HG03571 (cell line): ENCODE results near the gene KRT76.

ENCODE experiments used
- ATAC-seq: cut with Tn5 transposase; IDR thresholded peaks from one replicate; pipeline ENCODE4 v1.9.1; 2021; ENCODE audit not compliant: unreplicated experiment

Gene KRT76

DNA sequence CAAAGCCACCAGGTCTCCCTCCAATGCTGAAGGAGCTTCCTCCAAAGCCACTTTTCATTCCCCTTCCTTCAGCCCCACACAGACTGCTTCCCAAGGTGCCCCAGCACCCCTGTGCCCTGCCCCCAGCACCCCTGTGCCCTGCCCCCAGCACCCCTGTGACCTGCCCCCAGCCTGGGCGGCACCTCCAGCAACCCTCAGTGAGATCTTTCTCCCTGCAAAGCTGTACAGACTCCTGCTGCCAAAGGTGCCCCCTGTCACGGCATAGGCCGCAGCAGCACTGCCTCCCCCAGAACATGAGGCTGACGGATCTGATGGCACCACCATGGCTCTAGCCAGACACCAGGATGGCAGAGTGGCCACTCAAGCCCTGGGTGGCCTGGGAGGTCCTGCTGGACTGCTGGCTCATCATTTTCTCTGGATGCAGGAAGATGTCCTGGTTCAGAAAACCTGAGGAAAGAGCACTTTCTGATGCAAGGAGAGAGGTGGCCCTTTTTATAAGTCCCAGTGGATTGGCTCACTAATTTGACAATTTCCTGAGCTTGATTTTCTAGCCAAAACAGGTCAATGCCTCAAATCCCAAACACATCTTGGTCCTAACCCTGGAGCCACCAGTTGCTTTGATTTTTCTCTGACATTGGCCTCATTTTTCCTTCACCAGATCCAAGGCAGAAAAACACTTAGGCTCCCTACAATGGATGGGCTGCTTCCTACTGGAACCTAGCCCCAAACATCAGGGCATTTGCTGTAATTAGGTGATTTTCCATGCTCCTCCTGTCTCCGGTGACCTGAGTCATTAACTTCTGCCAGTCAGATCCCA, 41.1 kb downstream of the KRT76 start:
- ATAC-seq: no peak

DNA sequence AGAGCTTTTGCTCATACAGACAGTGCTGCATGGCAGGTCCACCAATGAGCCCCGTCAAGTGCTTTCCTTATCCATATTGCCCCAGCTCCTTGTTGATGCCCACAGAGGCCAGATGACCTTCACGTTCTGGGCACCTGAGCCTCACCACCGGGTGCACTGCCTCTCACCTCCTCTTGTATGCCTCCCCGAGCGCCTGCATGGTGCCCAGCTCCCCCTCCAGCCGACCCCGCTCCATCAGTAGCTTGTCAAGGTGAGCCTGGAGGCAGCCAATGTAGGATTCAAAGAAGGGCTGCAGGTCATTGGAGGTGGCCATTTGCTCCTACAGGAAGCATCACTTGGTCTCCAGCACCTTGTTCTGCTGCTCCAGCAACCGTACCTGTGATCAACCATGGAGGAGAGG, 42.0 kb downstream of the KRT76 start:
- no peak for ATAC-seq

DNA sequence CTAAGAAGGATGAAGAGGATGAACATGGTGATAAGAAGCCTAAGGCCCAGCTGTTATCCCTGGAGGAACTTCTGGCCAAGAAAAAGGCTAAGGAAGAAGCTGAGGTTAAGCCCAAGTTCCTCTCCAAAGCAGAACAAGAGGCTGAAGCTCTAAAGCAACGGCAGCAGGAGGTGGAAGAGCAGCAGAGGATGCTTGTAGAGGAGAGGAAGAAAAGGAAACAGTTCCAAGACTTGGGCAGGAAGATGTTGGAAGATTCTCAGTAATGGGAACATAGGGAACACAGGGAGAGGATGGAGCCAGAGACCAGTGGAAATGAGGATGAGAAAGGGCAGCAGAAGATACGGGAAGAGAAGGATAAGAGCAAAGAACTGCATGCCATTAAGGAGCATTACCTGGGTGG, 46.4 kb downstream of the KRT76 start:
- no peak for ATAC-seq

DNA sequence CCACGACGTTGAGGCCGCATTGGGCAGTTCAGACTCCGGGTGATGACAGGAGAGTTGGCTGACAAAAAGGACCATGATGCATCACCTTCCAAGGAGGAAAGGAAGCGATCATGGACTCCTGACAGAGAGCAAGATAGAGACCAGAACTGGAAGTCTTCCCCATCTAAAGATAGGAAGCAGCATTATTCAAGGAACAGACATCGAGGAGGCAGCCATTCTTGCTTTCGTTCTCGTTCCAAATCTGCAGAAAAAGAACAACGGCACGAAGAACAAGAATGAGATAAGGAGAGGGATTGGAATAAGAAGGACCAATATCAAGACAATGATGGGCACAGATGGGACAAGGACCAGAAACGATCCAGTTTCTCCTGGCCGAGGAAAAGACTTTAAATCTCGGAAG, 46.8 kb downstream of the KRT76 start:
- no peak for ATAC-seq

DNA sequence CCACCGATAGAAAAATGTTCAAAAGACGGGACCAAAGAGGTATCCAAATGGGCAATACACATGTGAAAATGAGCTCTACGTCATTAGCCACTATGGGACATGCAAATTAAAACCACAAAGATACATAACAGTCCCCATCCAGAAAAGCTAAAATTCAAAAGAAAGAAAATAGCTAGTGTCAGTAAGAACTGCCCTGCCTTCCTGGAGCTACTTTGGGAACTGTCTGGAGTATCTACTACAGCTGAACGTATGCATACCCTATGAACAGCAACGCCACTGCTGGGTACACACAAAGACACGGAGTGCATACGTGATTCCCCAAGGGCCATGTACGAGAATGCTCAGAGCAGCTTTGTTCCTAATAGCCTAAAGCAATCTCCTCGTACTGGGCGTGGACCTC, 48.0 kb downstream of the KRT76 start:
- ATAC-seq: no peak

DNA sequence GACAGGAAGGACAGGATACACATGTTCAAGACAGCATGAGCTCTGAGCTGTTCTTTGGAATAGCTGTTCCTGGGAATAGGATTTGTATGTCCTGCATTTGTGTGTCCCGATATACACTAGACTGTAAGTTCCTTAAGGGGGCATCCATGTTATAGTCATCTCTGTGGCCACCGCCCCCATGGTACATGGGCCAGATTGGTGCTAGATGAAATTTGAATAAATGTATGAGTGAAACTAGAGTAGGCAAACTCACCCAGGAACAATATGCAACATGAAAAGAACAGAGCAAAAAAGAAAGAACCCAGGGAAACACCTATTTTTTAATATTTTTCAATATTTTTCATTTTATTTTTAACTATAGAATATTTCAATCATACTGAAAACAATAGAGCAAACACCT, 48.8 kb downstream of the KRT76 start:
- no peak for ATAC-seq

DNA sequence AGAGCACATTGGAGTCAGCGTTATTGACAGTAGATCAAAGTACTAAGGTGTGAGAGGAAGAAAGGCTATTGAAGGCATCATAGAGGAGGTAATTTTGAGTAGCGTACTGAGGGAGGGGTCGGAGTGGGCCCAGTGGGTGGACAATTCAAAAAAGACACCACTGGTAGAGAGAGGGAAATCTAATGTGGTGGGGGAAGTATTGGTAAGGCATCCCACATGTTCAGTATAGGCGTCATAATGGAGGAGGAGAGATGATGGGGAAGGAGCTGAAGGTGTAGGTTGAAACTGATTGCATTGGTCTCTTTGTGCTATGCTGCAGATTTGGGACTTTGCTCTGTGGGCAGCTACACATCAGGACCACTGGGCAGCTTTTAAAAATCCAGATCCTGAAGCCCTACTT, 50.1 kb downstream of the KRT76 start:
- no peak for ATAC-seq

DNA sequence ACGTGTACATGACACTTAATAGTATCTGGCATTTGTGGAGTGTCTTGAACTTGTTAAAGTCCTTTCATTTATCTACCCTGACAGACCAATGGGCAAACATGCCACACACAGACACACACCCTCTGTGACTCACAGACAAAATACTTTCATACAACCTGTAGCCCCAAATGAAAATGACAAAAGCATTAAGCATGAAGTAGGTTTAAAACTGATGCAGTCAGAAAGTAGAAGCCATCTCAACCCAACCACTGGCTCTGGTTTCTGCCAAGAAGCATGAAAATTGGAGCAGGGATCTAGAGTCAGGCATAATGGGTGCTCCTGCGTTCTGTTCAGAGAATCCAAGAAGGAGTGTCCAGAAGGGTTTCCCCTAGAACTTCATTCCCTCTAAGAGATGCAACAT, 50.7 kb downstream of the KRT76 start:
- ATAC-seq: no peak

DNA sequence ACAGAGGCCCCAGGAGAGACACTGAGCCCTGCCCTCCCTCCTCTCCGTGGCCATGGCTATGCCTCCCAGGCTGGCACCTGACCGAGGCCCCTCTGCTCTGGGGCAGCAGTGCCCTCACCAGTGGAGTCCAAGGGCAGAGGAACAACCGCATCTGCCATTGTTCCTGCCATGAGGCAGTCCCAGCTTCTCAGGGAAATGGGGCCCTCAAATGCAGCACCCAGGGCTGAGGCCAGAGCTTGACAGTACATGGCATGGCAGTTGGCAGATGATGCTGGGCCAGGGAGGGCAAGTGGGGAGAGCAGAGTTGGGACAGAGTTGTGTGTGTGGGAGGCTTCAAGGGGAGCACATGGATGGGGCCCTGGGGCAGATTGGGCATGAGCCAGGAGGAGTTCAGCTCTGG, 52.8 kb downstream of the KRT76 start:
- no peak for ATAC-seq

DNA sequence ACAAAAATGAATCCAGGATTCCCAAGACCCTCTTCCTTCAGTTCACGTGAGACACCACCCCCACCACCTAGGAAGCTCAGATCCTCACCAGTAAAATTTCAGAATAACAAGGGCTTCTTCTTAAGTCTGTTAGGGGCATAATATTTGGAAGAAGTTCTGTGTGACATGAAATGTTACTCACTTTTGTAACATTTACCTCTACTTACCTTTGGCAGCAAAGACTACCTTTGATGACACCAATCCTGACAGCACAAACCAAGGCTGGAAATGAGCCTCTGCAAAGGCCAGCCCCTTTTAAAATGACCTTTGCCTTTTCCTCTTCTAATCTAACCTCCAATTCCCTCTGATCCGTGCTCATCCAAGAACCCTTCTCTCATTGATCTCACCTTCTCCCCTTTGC, 54.5 kb downstream of the KRT76 start:
- ATAC-seq: no peak

DNA sequence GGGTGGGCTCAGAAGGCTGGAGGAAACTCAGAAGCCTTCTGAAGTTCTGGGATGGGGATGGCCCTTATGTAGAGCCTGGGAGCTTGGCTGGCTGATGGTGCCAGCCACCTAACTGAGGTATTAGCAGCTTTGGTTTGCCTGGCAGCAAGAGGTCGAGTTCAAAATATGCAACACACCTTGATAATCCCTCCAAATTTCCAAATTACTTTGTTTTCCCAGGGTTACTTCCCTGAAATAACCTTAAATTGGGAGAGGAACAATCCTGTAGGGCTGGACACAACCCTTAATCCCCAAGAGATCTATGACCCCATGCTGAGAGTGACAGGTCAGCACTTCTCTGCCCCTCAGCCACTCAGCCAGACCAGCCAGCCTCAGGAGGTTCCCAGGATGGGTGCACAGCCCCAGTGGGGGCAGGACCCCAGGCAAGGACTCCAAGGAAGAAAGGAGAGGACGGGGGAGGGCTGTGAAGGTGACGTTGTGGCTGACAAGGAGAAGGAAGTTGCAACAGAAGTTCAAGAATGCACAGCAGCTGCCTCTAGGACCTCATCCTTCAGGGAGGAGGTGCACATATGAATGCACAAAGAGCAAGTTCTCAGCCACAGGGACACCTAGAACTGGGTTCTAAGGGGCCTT, 55.2 kb downstream of the KRT76 start:
- ATAC-seq: no peak

DNA sequence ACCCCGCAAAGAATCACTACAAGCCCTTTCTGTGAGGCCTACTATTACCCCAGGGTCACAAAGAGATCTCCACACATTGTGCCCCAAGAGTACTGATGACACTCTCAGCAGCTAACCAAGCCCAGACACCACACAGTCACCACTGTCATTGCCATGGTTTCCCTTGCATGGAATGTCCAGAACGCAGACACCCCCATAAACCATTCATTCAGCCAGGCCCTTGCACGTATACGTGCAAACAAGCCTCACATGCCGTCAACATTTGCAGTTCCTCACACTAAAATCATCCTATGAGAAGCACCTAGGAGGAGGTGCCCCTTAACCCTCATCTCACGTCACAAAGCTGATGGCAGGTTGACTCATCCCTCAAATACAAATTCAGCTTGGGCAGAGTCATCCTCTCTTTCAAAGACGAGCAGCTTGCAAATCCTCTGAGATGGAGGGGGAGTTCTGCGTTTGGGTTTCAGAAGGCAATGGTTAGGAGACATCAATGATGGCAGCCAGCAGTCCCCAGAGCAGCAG, 56.7 kb downstream of the KRT76 start:
- ATAC-seq: no peak
